Heart left ventricle (tissue), 13 donors: ENCODE results near the gene CFAP46.

Source experiments
- CTCF ChIP-seq, 12 donors: fragments of 200-600 bp; sonication (generic) in 4 of 12; IDR thresholded peaks; one replicate each; pipeline versions ENCODE4 v1.5.0 to v1.8.0; 2018 to 2022; ENCODE audit warnings: antibody characterized with exemption in 12 of 12, mild to moderate bottlenecking in 5 of 12
- POLR2A ChIP-seq, 2 donors: fragments of 450-650 bp; IDR thresholded peaks; one replicate each; pipeline ENCODE4 v1.6.1; 2017; ENCODE audit warnings: antibody characterized with exemption in 2 of 2, mild to moderate bottlenecking in 2 of 2, moderate library complexity in 2 of 2
- donor health status: ischemic (EF 13 %, LVEDD 7.1; RV severe dilation, severe dysfunction).
- donor health status: DM: no; HTN: yes; CAD: no.
- donor health status: DM: no; HTN: no; CAD: no.
- donor health status: ischemic (EF 25% LVEDD 6.9; RV normal size, moderate dysfunction).
- donor health status: ischemic (EF 25% LVEDD 5.7; RV mildly dilated, moderate dysfunction).
- donor health status: ischemic (EF 35%, LVEDD 5.7; RV mildly dilated, moderate dysfunction).
- donor health status: nonischemic (EF 11% LVEDD 7.7; RV severe dilation, severe dysfunction).
- donor health status: DM: yes; HTN: yes; CAD: no.
- donor health status: PGD.
- donor health status: ischemic (EF 29% LVEDD 5.4; RV normal size, mild dysfunction).
- donor health status: nonischemic (EF 23%, LVEDD 6.1; RV moderate dilation, normal function).

GRCh38 chr10:132938472-132939339 is 3.7 kb downstream of the CFAP46 start:
- TF ChIP-seq CTCF (IDR thresholded peaks at IDR 0.05): peak in 5 of 12 donors; percentile 10 to 34 (median 28)
- TF ChIP-seq POLR2A (IDR thresholded peaks at IDR 0.05): no peak
